OCI-LY1 (cell line): Measurements from ENCODE around the gene RABGAP1L.

Experiments
- H2AFZ ChIP-seq: fragments of 200-600 bp; sonication (generic), shearing (Covaris generic); 2 replicates; pipeline ENCODE4 v1.6.0; 2014; ENCODE audit warnings: antibody characterized with exemption, mild to moderate bottlenecking, low read length
- H3F3A ChIP-seq: fragments of 200-600 bp; sonication (generic), shearing (Covaris generic); 2 replicates; pipeline ENCODE4 v1.6.0; 2014; ENCODE audit warnings: mild to moderate bottlenecking, antibody characterized with exemption, low read length, moderate library complexity; ENCODE audit not compliant: insufficient read depth
- H3K27ac ChIP-seq: fragments of 200-600 bp; sonication (generic); 2 replicates; pipeline ENCODE4 v1.5.1; 2014; ENCODE audit warnings: low read length, mixed run types, mild to moderate bottlenecking, low read depth; ENCODE audit not compliant: poor library complexity, severe bottlenecking
- H3K27me3 ChIP-seq: fragments of 200-600 bp; sonication (generic); 2 replicates; pipeline ENCODE4 v1.6.0; 2014; ENCODE audit warnings: antibody characterized with exemption, mild to moderate bottlenecking, low read length, moderate library complexity; ENCODE audit not compliant: insufficient read depth
- H3K36me3 ChIP-seq: fragments of 200-600 bp; sonication (generic); 2 replicates; pipeline ENCODE4 v1.6.1; 2014; ENCODE audit warnings: mild to moderate bottlenecking, antibody characterized with exemption, low read length, moderate library complexity, mixed read lengths; ENCODE audit not compliant: insufficient read depth
- H3K4me1 ChIP-seq: fragments of 200-600 bp; sonication (generic); 2 replicates; pipeline ENCODE4 v1.5.1; 2014; ENCODE audit warnings: mild to moderate bottlenecking, low read length, moderate library complexity; ENCODE audit not compliant: insufficient read depth, severe bottlenecking
- H3K4me2 ChIP-seq: fragments of 200-600 bp; sonication (generic), shearing (Covaris generic); 2 replicates; pipeline ENCODE4 v1.6.1; 2014; ENCODE audit warnings: low read length
- H3K4me3 ChIP-seq: fragments of 200-600 bp; sonication (generic); 2 replicates; pipeline ENCODE4 v1.5.1; 2014; ENCODE audit warnings: low read length, low read depth, mild to moderate bottlenecking, mixed read lengths; ENCODE audit not compliant: poor library complexity, severe bottlenecking
- H3K79me2 ChIP-seq: fragments of 200-600 bp; shearing (Covaris generic); 2 replicates; pipeline ENCODE4 v1.6.1; 2016; ENCODE audit warnings: mixed run types, low read length, mixed read lengths; ENCODE audit not compliant: insufficient read depth
- H3K9ac ChIP-seq: fragments of 200-600 bp; sonication (generic), shearing (Covaris generic); 2 replicates; pipeline ENCODE4 v1.6.1; 2014; ENCODE audit warnings: mild to moderate bottlenecking, low read length, mixed read lengths
- H3K9me2 ChIP-seq: fragments of 200-600 bp; sonication (generic), shearing (Covaris generic); 2 replicates; pipeline ENCODE4 v1.6.1; 2014; ENCODE audit warnings: low read depth, mild to moderate bottlenecking, low read length, mixed read lengths
- H3K9me3 ChIP-seq: fragments of 200-600 bp; shearing (Covaris generic); 2 replicates; pipeline ENCODE4 v1.6.1; 2014; ENCODE audit warnings: low read length, mixed read lengths
- H4K20me1 ChIP-seq: fragments of 200-600 bp; sonication (generic), shearing (Covaris generic); 2 replicates; pipeline ENCODE4 v1.6.0; 2016; ENCODE audit warnings: mild to moderate bottlenecking, low read length; ENCODE audit not compliant: insufficient read depth
- EZH2 ChIP-seq: fragments of 200-600 bp; sonication (generic), shearing (Covaris generic); IDR thresholded peaks from 2 replicates; pipeline ENCODE4 v1.8.0; 2017; ENCODE audit warnings: borderline replicate concordance, mixed run types, mild to moderate bottlenecking, antibody characterized with exemption, low read length, moderate library complexity, mixed read lengths
- TF ChIP-seq, protein P1 (sequence below): fragments of 200-600 bp; sonication (generic), shearing (Covaris generic); IDR thresholded peaks from 2 replicates; pipeline ENCODE4 v1.5.1; 2017; ENCODE audit warnings: mild to moderate bottlenecking, antibody characterized with exemption, low read length, moderate library complexity, mixed read lengths

RABGAP1L gene

DNA sequence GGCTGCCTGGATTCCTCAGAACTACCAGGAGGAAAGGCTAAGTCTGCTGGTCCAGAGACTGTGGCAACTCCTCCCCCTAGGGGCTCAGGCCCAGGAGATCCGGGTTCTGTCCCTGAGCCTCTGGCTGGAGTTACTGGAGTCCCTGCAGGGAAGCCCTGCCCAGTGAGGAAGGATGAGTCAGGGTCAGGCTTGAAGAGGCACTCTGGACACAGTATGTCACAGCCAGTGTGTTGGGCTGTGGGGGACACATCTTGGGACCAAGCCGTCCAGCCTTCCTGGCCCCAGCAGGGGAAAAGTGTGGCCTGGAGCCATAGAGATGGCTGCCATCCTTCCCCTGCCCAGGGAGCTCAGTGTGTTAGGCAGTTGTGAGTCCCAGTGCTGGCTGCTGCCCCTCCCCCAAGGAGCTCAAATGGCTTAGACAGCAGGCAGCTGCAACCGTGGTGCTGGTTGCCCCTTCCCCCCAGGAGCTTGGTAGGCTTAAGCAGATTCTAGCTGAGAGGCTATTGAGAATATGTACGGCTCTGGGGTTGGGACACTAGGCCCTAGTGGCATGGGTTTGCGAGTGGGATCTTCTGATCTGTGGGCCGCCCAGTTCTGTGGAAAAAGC is 28.2 kb upstream of the RABGAP1L start:
- Histone ChIP-seq H3F3A (no peaks in the 10 kb centered on the region), H3K36me3 (no peaks in the 10 kb centered on the region), H3K4me1 (peaks cover 6% of the 10 kb centered on the region), H3K4me2 (no peak overlapping the region), H2AFZ (no peak overlapping the region), H3K9me3 (no peaks in the 10 kb centered on the region), H3K9me2 (no peaks in the 10 kb centered on the region), H4K20me1 (no peaks in the 10 kb centered on the region), H3K27ac (no peak overlapping the region), H3K4me3 (no peak overlapping the region), H3K27me3 (no peaks in the 10 kb centered on the region), H3K9ac (no peak overlapping the region), H3K79me2 (no peaks in the 10 kb centered on the region)
- TF ChIP-seq, protein P1, sequence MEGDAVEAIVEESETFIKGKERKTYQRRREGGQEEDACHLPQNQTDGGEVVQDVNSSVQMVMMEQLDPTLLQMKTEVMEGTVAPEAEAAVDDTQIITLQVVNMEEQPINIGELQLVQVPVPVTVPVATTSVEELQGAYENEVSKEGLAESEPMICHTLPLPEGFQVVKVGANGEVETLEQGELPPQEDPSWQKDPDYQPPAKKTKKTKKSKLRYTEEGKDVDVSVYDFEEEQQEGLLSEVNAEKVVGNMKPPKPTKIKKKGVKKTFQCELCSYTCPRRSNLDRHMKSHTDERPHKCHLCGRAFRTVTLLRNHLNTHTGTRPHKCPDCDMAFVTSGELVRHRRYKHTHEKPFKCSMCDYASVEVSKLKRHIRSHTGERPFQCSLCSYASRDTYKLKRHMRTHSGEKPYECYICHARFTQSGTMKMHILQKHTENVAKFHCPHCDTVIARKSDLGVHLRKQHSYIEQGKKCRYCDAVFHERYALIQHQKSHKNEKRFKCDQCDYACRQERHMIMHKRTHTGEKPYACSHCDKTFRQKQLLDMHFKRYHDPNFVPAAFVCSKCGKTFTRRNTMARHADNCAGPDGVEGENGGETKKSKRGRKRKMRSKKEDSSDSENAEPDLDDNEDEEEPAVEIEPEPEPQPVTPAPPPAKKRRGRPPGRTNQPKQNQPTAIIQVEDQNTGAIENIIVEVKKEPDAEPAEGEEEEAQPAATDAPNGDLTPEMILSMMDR, result no peak
- no peak for TF ChIP-seq EZH2

DNA sequence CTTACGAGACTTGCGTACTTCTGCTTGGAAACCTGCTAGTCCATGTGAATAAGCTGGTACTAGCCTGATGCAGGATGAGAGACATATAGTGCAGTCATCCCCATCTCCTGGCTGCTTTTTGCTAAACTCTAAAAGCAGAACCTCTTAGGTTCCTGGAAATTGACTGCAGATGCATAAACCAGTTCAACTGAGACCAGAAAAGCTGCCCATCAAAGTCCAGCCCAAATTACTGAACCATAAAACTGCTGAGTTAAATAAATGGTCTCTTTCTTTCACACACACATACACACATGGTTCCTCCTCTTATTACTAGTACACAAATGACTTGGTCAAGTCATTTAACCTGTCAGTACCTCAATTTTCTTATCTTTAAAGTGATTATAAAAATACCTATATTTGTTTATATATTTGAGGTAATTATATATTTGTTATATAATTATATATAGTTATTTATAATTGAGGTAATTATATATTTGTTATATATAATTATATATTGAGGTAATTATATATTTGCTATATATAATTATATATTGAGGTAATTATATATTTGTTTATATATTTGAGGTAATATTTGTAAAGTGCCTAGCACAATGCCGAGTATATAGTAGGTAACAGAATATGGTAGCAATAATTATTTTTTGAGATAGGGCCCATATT is 25.2 kb upstream of the RABGAP1L start:
- Histone ChIP-seq H2AFZ (no peak overlapping the region), H3K79me2 (no peaks in the 10 kb centered on the region), H3K9me3 (no peaks in the 10 kb centered on the region), H3K4me2 (peak overlapping the region; percentile 7; the same call in 1 of the 2 replicates), H3F3A (no peaks in the 10 kb centered on the region), H3K9ac (no peak overlapping the region), H3K4me3 (no peak overlapping the region), H3K4me1 (peaks cover 6% of the 10 kb centered on the region), H3K36me3 (no peaks in the 10 kb centered on the region), H3K9me2 (no peaks in the 10 kb centered on the region), H3K27ac (no peak overlapping the region), H4K20me1 (no peaks in the 10 kb centered on the region), H3K27me3 (no peaks in the 10 kb centered on the region)
- no peak for TF ChIP-seq EZH2
- TF ChIP-seq, protein P1, result no peak

DNA sequence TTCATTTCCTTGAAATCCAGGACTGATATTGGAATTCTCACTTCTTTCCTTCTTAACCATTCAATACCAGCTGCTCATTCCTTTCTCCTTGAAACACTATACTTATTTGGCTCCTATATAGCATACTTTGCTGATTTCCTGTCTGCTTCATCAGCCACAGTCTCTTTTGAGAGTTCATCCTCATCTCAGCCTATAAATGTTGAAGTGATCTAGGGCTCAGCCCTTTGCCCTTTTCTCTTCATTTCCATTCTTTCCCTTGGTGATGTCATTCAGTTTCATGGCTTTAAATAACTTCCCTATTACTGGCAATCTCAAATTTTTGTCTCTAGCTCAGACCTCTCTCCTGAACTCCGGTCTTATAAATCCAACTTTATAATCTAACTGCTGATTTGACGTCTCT is 24.1 kb upstream of the RABGAP1L start:
- no peak overlapping the region for H3K4me2 ChIP-seq
- TF ChIP-seq, protein P1, result no peak
- no peak for TF ChIP-seq EZH2
- no peaks in the 10 kb centered on the region for H3K9me3 ChIP-seq

More for the DNA sequence above, 24.1 kb upstream of the RABGAP1L start:
- Histone ChIP-seq H3K36me3 (no peaks in the 10 kb centered on the region), H3K9ac (no peak overlapping the region), H3K79me2 (no peaks in the 10 kb centered on the region), H3K27me3 (no peaks in the 10 kb centered on the region), H3F3A (no peaks in the 10 kb centered on the region), H3K4me3 (no peak overlapping the region), H3K27ac (no peak overlapping the region), H2AFZ (no peak overlapping the region), H3K4me1 (peaks cover 6% of the 10 kb centered on the region), H4K20me1 (no peaks in the 10 kb centered on the region), H3K9me2 (no peaks in the 10 kb centered on the region)
